ENCODE data around the gene GYS2. TPM values are rescaled to one million over a fixed set of nuclear protein-coding genes. Genes with fewer than 3 reads are reported as not detected.
"Not testable (repeated sequence)": the region's sequence is repeated elsewhere in the genome, so short reads cannot be mapped to it uniquely, and the experiment has no call there.

The GYS2 gene
- total RNA-seq, 1 donor from 2014 or later: 0.98 TPM

GRCh38 chr12:21602774-21603173 lies 1.9 kb downstream of the GYS2 start:
- intact Hi-C loops (cut with DNase I): loop anchor here (10.0 kb wide), 1 partner anchor 82 kb away; no protein-coding TSS in a partner anchor
- no peak for DNase-seq (ENCODE audit: extremely low spot score in 2 of 2)
- Histone ChIP-seq H3K4me3 (no peak overlapping the region), H3K9me3 (no peaks in the 10 kb centered on the region), H3K27me3 (no peaks in the 10 kb centered on the region), H3K36me3 (no peaks in the 10 kb centered on the region), H3K27ac (no peak overlapping the region), H3K4me1 (no peaks in the 10 kb centered on the region)
- no peak for TF ChIP-seq POLR2AphosphoS5 (IDR thresholded peaks at IDR 0.05; ENCODE audit: insufficient read depth in 1 of 2, low read depth in 1 of 2)
- TF ChIP-seq CTCF (IDR thresholded peaks at IDR 0.05): no peak
- TF ChIP-seq POLR2A (IDR thresholded peaks at IDR 0.05): no peak

- no peaks in the 10 kb centered on the region for H3K27me3 ChIP-seq
- H3K9me3 ChIP-seq: no peaks in the 10 kb centered on the region
- H3K4me1 ChIP-seq: no peaks in the 10 kb centered on the region
- no peak overlapping the region for H3K4me3 ChIP-seq
- H3K27ac ChIP-seq: no peak overlapping the region
- no peaks in the 10 kb centered on the region for H3K36me3 ChIP-seq
- TF ChIP-seq POLR2AphosphoS5 (IDR thresholded peaks at IDR 0.05; ENCODE audit: insufficient read depth in 1 of 2, low read depth in 1 of 2): no peak
- no peak for TF ChIP-seq CTCF (IDR thresholded peaks at IDR 0.05)
- TF ChIP-seq POLR2A (IDR thresholded peaks at IDR 0.05): no peak
- intact Hi-C loops (cut with DNase I): loop anchor here (10.0 kb wide), 1 partner anchor 85 kb away; no protein-coding TSS in a partner anchor
- DNase-seq (ENCODE audit: extremely low spot score in 2 of 2): no peak
These were observed 4.5 kb downstream of the GYS2 start for GRCh38 chr12:21600196-21600595.

GRCh38 chr12:21599143-21599999 lies 5.3 kb downstream of the GYS2 start:
- no peaks in the 10 kb centered on the region for H3K36me3 ChIP-seq
- TF ChIP-seq POLR2AphosphoS5 (IDR thresholded peaks at IDR 0.05; ENCODE audit: insufficient read depth in 1 of 2, low read depth in 1 of 2) (no peak), POLR2A (IDR thresholded peaks at IDR 0.05) (no peak), CTCF (IDR thresholded peaks at IDR 0.05) (no peak)
- H3K9me3 ChIP-seq: no peaks in the 10 kb centered on the region
- H3K27ac ChIP-seq: no peak overlapping the region
- no peaks in the 10 kb centered on the region for H3K27me3 ChIP-seq
- DNase-seq (ENCODE audit: extremely low spot score in 2 of 2): no peak
- no peaks in the 10 kb centered on the region for H3K4me1 ChIP-seq
- intact Hi-C loops (cut with DNase I): no loop called here
- no peak overlapping the region for H3K4me3 ChIP-seq

GRCh38 chr12:21598651-21599050 lies 6.0 kb downstream of the GYS2 start:
- intact Hi-C loops (cut with DNase I): no loop called here
- no peaks in the 10 kb centered on the region for H3K9me3 ChIP-seq
- DNase-seq (ENCODE audit: extremely low spot score in 2 of 2): no peak
- H3K27me3 ChIP-seq: no peaks in the 10 kb centered on the region
- H3K4me1 ChIP-seq: no peaks in the 10 kb centered on the region
- H3K4me3 ChIP-seq: no peak overlapping the region
- H3K27ac ChIP-seq: no peak overlapping the region
- H3K36me3 ChIP-seq: no peaks in the 10 kb centered on the region
- TF ChIP-seq POLR2AphosphoS5 (IDR thresholded peaks at IDR 0.05; ENCODE audit: insufficient read depth in 1 of 2, low read depth in 1 of 2) (no peak), POLR2A (IDR thresholded peaks at IDR 0.05) (no peak), CTCF (IDR thresholded peaks at IDR 0.05) (no peak)

GRCh38 chr12:21595356-21595755 lies 9.3 kb downstream of the GYS2 start:
- H3K9me3 ChIP-seq; DNase-seq (ENCODE audit: extremely low spot score in 2 of 2); intact Hi-C loops (cut with DNase I); H3K4me3 ChIP-seq; H3K4me1 ChIP-seq; H3K27me3 ChIP-seq; H3K36me3 ChIP-seq; H3K27ac ChIP-seq: not testable (repeated sequence)
